SH-SY5Y (cell line): ENCODE results near the gene COL20A1.

Experiments used
- GATA2 ChIP-seq: IDR thresholded peaks from 2 replicates; pipeline ENCODE4 v1.6.1; 2011; ENCODE audit warnings: mild to moderate bottlenecking, low read depth, low read length
- GATA3 ChIP-seq: IDR thresholded peaks from 2 replicates; pipeline ENCODE4 v1.6.1; 2011; ENCODE audit warnings: low read depth, mild to moderate bottlenecking, low read length, moderate library complexity

DNA sequence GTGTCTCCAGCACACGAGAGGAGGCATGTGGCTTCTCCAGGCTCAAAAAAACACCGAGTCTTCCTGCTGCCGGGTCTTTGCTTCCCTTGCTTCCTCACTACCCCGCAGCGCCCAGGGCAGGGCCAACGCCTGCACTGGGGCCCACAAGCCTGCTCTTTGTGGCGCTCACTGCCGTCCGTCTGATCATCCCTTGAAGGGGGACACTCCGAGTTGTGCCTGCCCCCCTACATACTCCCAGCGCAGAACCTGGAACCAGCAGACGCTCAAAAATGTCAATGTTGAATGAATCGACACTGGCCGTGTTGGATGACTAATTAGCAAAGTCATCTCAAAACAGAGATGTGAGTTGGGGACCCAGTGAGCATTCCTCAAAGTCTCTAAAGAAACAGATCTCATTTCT is 28.5 kb upstream of the COL20A1 start:
- TF ChIP-seq GATA3 (no peak), GATA2 (no peak)
